ENCODE data around the gene KMT2B.
A peak's percentile ranks its signal among the peaks of the same experiment; 100 is the strongest.
"Not testable (repeated sequence)": the region's sequence is repeated elsewhere in the genome, so short reads cannot be mapped to it uniquely, and the experiment has no call there.

The KMT2B gene

DNA sequence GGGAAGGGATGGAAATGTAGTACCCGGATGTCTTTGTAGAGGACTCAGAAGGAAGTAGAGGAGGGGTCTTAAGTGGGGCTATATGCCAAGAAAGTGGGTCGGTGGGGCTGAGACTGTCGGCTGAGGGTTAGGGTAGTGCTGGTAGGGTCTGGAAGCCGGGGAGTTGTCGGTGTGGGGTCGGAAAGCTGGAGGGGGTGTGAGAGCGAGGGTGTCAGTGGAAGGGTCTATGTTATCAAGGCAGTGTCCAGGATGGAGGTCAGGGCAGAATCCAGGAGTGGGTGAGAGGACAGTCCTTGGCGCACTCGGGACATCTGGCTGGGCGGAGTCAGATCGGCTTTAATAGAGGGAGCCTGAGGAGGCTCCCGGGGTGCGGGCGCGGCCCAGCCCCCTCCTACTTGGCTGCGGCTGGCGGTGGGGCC is 37.3 kb downstream of the KMT2B start:
- Mint-ChIP-seq H3K36me3 (peaks cover 4% of the 10 kb centered on the region), H3K27ac (peak overlapping the region; percentile 76), H3K4me1 (peaks cover 31% of the 10 kb centered on the region), H3K4me3 (peak overlapping the region; percentile 36), H3K27me3 (peaks cover 7% of the 10 kb centered on the region), H3K9me3 (no peaks in the 10 kb centered on the region)

DNA sequence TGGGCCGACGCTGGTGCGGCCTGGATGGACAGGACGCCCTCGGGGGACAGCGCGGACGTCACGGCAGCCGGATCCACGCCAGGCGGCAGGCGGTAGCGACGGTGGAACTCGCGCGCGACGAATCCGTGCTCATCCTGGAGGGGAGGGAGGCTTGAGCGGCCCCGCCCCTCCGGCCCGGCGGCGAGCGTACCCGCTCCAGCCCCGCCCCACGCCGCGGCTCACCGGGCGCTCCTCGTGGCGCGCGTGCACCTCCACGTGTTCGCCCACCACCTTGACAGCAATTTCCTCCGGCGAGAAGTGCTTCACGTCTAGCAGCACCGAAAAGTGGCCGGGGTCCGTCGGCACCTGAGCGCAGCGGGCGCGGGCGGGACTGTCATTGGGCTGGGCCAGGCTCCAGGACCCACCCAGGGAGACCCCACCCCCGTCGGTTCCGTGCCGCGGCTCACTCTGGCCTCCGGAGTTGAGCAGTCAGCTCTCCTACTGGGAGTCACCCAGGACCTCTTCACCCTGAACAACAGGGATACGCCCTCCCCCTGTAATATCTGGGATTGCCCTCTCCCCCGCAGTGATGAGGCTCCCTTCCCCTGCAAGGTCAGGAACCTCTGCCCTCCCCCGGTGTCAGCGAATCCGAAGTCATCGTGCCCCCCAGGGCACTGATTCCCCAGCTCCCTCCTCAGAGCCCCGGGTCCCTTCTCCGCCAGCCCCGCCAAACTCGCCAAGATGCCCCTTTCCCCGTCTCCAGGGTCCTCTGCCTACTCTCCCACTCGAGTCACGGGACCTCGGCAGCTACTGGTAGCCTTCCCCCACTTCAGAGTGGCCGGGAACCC is 38.0 kb downstream of the KMT2B start:
- H3K9me3 Mint-ChIP-seq: no peaks in the 10 kb centered on the region
- H3K4me3 Mint-ChIP-seq: peak overlapping the region; percentile 58
- peaks cover 4% of the 10 kb centered on the region for H3K36me3 Mint-ChIP-seq
- H3K27ac Mint-ChIP-seq: no peak overlapping the region
- peaks cover 7% of the 10 kb centered on the region for H3K27me3 Mint-ChIP-seq
- peaks cover 31% of the 10 kb centered on the region for H3K4me1 Mint-ChIP-seq

DNA sequence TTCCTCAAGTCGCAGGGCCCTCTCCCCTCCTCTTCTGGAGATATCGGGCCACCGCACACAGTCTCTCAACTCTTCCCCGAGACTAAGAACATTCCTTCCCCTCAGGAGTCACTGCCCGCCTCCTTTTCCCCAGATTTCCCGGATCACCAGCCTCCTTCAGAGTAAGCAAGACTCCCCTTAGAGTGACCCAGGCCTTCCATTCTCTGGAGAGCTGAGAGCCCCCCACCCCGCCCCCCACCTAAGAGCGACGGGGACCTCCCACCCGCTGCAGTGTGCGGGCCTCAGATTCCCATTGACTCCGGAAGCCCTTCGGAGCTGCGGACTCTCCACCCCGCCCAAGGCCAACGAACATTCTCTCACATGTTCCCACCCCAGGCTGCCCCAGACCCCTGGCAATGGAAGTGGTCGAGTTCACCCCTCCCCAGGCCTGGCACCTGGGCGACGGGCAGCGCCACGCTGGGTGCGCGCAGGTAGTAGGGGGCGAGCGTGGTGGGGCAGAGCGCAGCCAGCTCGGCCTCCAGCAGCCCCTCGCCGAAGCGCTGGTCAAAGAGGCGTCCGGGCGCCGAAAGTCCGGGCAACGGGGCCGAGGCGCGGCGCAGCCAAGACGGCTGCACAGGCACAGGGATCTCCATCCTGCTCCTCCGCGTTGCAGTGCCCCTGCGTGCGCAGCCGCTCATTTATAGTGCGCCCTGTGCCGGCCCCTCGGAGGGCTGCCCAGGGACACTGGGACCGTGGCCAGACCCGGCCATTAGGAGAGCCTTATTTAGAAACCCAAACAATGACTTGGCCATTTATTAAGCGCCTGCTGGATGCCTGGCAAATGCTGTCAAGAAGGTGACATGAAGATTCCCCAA is 38.8 kb downstream of the KMT2B start, which contains the start of gene HSPB6:
Gene HSPB6, minus strand, starts transcription at position 653 of the 854 bp plus-strand sequence. Its CDS starts 21 bp downstream, at position 632.
- Mint-ChIP-seq H3K36me3 (peaks cover 4% of the 10 kb centered on the region), H3K4me3 (peak within 1 kb of the TSS; percentile 99), H3K27me3 (peaks cover 7% of the 10 kb centered on the region), H3K27ac (peak within 1 kb of the TSS; percentile 99), H3K4me1 (peaks cover 31% of the 10 kb centered on the region), H3K9me3 (no peaks in the 10 kb centered on the region)

DNA sequence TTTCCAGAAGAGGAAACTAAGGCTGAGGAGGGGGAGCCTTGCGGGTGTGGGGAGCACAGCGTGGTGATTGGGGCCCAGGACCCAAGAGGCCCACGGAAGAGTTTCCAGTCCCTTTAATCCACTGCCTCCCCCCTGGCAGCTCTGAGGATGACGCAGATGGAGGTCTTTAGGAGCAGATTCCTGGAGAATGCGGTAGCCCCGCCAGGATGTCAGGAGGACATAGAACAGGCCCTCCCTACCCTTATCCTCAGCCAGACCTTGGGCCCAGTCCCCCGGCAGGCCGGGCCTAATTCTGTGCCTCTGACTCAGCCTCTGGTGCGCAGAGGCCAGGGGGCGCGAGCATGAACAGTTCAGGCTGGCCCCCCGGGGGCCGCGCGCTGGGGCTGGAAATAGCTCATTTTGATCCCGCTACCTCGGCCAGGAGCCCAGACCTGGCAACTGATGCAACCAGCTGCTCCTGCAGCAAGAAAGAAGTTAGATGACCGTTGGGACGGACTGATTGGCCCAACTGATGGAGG is 39.5 kb downstream of the KMT2B start:
- Mint-ChIP-seq H3K27me3 (peaks cover 7% of the 10 kb centered on the region), H3K4me1 (peaks cover 31% of the 10 kb centered on the region), H3K27ac (no peak overlapping the region), H3K4me3 (peak overlapping the region; percentile 99), H3K9me3 (no peaks in the 10 kb centered on the region), H3K36me3 (peaks cover 4% of the 10 kb centered on the region)

DNA sequence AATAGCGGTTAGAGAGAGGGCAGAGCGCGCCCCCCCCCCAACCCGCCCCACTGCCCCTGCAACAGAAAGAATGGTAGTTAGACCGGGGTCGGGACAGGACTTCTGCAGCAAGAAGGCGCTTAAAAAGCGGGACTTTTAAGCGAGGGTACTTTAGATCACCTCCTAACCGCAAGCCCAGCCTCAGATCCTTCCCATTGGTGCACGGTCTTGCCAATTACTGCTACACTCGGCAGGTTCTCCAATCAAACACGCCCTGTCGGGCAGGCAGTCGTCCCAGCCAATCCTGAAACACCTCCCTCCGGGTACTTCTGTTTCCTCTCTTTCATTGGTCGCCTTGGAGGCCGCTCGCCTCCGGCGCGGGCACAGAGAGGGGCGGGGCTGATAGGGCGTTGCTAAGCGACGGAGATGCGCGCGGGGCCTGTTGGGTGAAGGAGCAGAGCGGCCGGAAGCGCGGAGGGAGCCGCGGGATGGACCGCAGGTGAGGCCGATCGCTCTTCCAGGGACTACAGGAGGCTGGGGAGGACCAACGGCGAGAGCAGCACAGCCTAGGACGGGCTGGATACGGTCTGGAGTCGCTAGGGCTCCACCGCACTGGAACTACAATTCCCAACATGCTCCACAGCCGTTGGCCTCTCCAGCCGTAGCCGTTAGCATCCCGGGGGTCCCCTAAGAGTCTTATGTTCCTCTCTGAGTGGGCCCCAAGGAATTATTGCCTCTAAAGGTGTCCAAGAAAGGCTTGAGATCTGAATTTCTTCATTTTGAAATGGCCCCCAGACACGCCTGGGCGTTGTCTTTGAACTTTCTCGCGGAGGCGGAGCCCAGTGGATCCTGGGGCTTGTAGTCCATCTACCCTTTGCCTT is 40.2 kb downstream of the KMT2B start, which contains the start of gene PROSER3:
Gene PROSER3, plus strand, starts transcription at position 428 of the 860 bp plus-strand sequence. Its CDS starts 40 bp downstream, at position 468.
- H3K27me3 Mint-ChIP-seq: peaks cover 7% of the 10 kb centered on the region
- peaks cover 31% of the 10 kb centered on the region for H3K4me1 Mint-ChIP-seq
- peak within 1 kb of the TSS; percentile 99 for H3K27ac Mint-ChIP-seq
- peaks cover 4% of the 10 kb centered on the region for H3K36me3 Mint-ChIP-seq
- H3K9me3 Mint-ChIP-seq: no peaks in the 10 kb centered on the region
- H3K4me3 Mint-ChIP-seq: peak within 1 kb of the TSS; percentile 99

DNA sequence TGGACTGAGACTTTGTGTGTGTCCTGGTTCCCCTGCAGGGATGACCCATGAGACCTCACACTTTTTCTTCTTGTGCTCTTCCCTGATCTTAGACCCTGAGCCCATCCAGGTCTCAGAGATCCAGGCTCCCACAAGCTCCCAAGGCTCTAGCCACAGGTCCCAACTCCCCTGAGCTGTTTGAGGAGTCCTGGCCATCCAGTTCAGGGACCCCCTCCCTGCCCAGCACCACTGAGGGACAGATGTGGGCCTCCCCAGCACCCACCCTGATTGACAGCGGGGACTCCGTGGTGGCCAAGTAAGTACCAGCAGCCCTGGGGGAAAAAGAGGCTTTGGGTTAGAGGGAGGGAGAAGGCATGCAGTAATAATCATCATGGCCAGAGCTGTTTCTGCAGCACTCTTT is 41.9 kb downstream of the KMT2B start:
- Mint-ChIP-seq H3K27ac (no peak overlapping the region), H3K4me1 (peaks cover 31% of the 10 kb centered on the region), H3K36me3 (peaks cover 3% of the 10 kb centered on the region), H3K4me3 (peak overlapping the region; percentile 99), H3K9me3 (no peaks in the 10 kb centered on the region), H3K27me3 (peaks cover 7% of the 10 kb centered on the region)

DNA sequence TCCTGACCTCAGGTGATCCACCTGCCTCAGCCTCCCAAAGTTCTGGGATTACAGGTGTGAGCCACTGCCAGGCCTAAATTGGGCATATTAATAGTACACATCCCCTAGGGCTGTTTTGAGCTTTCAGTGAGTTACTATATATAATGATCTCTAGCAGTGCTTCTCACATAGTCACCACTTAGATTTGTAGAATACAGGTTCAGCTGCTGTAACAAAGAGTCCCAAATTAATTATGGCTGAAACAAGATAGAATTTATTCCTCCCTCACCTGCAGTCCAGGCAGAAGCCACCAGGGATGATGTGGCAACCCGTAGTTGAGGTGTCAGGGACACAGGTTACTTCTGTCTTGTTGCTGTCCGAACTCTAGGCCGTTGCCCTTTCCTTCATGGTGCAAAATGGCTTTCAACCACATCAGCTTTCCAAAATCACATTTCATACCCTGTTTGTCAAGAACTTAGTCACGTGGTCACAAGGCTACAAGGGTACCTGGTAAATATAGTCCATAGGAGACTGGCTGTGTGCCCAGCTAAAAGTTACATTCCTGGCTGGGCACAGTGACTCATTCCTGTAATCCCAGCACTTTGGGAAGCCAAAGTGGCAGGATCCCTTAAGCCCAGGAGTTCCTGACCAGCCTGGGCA is 43.0 kb downstream of the KMT2B start:
- H3K9me3 Mint-ChIP-seq: no peaks in the 10 kb centered on the region
- H3K27me3 Mint-ChIP-seq: peaks cover 3% of the 10 kb centered on the region
- H3K27ac Mint-ChIP-seq: no peak overlapping the region
- peak overlapping the region; percentile 36 for H3K4me3 Mint-ChIP-seq
- H3K36me3 Mint-ChIP-seq: no peaks in the 10 kb centered on the region
- H3K4me1 Mint-ChIP-seq: peaks cover 26% of the 10 kb centered on the region

DNA sequence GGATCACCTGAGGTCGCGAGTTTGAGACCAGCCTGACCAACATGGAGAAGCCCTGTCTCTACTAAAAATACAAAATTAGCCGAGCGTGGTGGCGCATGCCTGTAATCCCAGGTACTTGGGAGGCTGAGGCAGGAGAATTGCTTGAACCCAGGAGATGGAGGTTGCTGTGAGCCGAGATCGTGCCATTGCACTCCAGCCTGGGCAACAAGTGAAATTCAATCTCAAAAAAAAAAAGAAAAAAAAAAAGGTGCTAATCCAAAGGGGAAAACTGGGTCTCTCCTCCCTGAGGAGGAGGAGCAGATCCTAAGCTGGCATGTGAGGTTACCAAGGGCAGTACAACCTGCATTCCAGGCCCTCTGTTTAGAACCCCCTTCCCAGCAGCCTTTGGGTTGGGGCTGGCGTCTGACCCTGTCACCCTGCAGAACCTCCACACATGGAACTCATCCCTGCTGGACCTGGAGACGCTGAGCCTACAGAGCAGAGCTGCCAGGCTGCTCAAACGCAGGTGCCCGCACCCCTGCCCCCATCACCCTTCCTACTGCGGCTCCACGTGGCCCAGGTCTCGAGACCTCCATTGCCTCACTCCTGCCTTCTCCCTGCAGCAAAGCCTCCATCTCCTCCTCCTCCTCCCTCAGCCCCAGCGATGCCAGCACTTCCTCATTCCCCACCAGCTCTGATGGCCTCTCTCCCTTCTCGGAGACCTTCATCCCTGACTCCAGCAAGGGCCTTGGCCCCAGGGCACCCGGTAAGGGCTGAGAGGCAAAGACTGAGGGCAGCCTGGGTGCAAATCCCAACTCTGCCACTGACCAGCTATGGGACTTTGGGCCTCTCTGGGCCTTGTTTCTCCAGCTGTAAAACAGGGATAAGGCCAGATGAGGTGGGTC is 46.9 kb downstream of the KMT2B start:
- H3K27me3 Mint-ChIP-seq: no peaks in the 10 kb centered on the region
- peaks cover under 1% of the 10 kb centered on the region for H3K4me1 Mint-ChIP-seq
- H3K27ac Mint-ChIP-seq: no peak overlapping the region
- H3K4me3 Mint-ChIP-seq: no peak overlapping the region
- peaks cover 3% of the 10 kb centered on the region for H3K36me3 Mint-ChIP-seq
- H3K9me3 Mint-ChIP-seq: no peaks in the 10 kb centered on the region

DNA sequence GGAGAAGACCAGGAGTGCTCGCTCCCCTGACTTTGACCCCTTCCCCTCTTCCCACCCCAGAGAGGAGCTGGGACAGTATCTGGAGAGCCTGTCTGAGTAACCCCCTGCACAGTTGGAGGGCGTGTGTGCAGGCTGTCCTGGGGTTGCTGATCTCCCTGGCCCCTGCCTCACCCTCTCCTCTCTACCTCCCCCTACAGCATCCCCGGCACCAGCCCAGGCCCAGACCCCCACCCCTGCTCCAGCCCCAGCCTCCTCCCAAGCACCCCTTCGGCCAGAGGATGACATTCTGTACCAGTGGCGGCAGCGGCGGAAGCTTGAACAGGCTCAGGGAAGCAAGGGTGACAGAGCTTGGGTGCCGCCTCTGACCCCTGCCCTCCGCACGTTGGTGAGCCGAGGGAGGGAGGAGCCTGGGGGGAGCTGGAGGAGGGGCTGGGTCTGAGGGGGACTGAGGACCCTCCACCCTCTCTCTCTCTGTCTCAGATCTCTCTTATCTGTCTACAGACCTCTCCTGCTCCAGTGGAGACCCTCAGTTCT is 48.8 kb downstream of the KMT2B start:
- Mint-ChIP-seq H3K36me3 (peaks cover 3% of the 10 kb centered on the region), H3K27ac (no peak overlapping the region), H3K4me1 (no peaks in the 10 kb centered on the region), H3K27me3 (no peaks in the 10 kb centered on the region), H3K9me3 (no peaks in the 10 kb centered on the region), H3K4me3 (no peak overlapping the region)

DNA sequence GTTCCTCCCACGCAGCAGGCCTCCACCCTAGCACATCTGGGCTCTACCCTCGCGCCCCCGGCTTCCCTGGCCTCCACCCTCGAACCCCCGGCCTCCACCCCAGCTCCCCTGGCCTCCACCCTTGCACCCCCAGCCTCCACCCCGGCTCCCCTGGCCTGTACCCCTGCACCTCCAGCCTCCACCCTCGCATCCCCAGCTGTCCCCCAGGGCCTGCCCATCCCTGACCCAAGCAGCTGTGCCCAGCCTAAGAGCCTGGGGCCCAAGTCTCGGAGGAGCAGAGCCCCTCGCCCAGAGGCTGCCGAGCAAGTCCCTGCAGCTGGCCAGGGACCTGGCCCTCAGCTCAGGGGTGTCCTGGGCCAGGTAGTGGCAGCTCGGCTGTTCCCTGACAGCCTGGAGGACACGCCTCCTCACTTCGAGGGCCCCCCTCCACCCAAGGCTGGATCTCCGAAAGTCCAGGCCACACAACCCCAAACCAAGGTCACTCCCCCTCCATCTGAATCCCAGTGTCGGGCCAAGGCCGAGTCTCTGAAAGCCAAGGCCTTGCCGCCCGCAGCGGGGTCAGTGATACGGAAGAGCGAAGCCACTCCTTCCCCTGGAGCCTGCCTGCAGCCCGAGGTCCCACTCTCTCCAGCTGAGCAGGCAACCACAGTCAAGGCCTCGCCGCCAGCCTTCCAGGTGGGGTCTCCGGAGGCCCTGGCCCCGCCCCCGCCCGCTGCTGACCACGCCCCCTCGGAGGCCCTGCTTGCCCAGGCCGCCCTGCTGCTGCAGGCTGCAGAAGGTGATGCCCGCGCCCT is 49.7 kb downstream of the KMT2B start:
- H3K4me3 Mint-ChIP-seq: no peak overlapping the region
- H3K4me1 Mint-ChIP-seq: no peaks in the 10 kb centered on the region
- H3K9me3 Mint-ChIP-seq: no peaks in the 10 kb centered on the region
- no peaks in the 10 kb centered on the region for H3K27me3 Mint-ChIP-seq
- no peak overlapping the region for H3K27ac Mint-ChIP-seq
- H3K36me3 Mint-ChIP-seq: peaks cover 3% of the 10 kb centered on the region

DNA sequence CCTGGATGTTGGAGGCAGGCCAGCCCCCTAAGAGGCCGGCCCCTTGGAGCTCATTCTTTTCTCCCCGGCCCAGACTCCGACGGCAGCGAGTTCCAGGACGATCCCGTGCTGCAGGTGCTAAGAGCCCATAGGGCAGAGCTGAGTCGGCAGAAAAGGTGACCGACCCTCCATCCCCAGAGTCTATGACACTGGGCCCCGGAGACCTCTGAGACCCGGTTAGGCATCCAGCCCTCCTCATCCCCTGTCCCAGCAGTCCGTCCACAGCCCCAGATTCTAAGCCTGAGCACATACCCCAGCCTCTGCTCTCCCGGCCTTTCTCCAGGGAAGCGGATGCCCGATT is 50.2 kb downstream of the KMT2B start:
- H3K9me3 Mint-ChIP-seq: no peaks in the 10 kb centered on the region
- no peaks in the 10 kb centered on the region for H3K27me3 Mint-ChIP-seq
- H3K27ac Mint-ChIP-seq: no peak overlapping the region
- H3K4me1 Mint-ChIP-seq: no peaks in the 10 kb centered on the region
- peaks cover 3% of the 10 kb centered on the region for H3K36me3 Mint-ChIP-seq
- no peak overlapping the region for H3K4me3 Mint-ChIP-seq

DNA sequence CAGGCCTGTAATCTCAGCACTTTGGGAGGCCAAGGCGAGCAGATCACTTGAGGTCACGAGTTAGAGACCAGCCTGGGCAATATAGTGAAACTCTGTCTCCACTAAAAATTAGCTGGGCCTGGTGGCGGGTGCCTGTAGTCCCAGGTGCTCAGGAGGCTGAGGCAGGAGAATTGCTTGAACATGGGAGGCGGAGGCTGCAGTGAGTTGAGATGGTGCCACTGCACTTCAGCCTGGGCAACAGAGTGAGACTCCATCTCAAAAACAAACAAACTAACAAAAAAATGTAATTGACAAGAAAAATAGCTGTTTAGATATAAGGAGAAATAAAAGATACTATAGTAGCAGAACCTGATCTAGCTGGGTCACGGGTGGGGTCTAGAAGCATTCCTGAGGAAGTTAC is 54.6 kb downstream of the KMT2B start:
- H3K9me3 Mint-ChIP-seq, H3K36me3 Mint-ChIP-seq, H3K27me3 Mint-ChIP-seq, H3K4me3 Mint-ChIP-seq, H3K27ac Mint-ChIP-seq: not testable (repeated sequence)
- peaks cover 13% of the 10 kb centered on the region for H3K4me1 Mint-ChIP-seq
